Activated CD4-positive, alpha-beta memory T cell treated with anti-CD3 and anti-CD28 coated beads, Interleukin-2, amount 10 ng/mL, durations not matched to agents 7 days and 5 days (primary cell): ENCODE measurements around the gene MEGF11. TPM values are rescaled to one million over a fixed set of nuclear protein-coding genes. Genes with fewer than 3 reads are reported as not detected.
"Not testable (repeated sequence)": the region's sequence is repeated elsewhere in the genome, so short reads cannot be mapped to it uniquely, and the experiment has no call there.

Experiments
- CTCF ChIA-PET: fragments of 350-600 bp; sonication (Branson Sonifier 250); formaldehyde crosslinking; loops from one replicate; lab custom pipeline; 2021; ENCODE audit warnings: antibody characterized with exemption, inconsistent platforms; lab: Charles Lee
- POLR2A ChIA-PET: fragments of 350-600 bp; sonication (Branson Sonifier 250); formaldehyde crosslinking; loops from one replicate; lab custom pipeline; 2021; ENCODE audit warnings: antibody characterized with exemption; lab: Charles Lee
- DNase-seq: peaks from one replicate; pipeline ENCODE4 v3.0.0-alpha.2; 2020
- H3K27ac Mint-ChIP-seq: one replicate; pipeline ENCODE4 v1.8.0; 2021; ENCODE audit warnings: mild to moderate bottlenecking, mixed read lengths
- H3K27me3 Mint-ChIP-seq: one replicate; pipeline ENCODE4 v1.8.0; 2021; ENCODE audit warnings: mixed read lengths
- H3K36me3 Mint-ChIP-seq: one replicate; pipeline ENCODE4 v1.8.0; 2021; ENCODE audit warnings: low read depth, mixed read lengths
- H3K4me1 Mint-ChIP-seq: one replicate; pipeline ENCODE4 v1.8.0; 2021; ENCODE audit warnings: mixed read lengths
- H3K4me3 Mint-ChIP-seq: one replicate; pipeline ENCODE4 v1.8.0; 2021; ENCODE audit warnings: mild to moderate bottlenecking, mixed read lengths
- H3K9me3 Mint-ChIP-seq: one replicate; pipeline ENCODE4 v1.8.0; 2021; ENCODE audit warnings: mixed read lengths
- total RNA-seq, 2 experiments: library from RNA; stranded (reverse); gene quantifications; one replicate each; pipeline ENCODE4 v1.2.3, GENCODE V29; 2021

The MEGF11 gene
- total RNA-seq, 2 experiments from 2014 or later = not detected

GRCh38 chr15:65872596-65872995 lies 381.0 kb downstream of the MEGF11 start:
- H3K4me1 Mint-ChIP-seq = peaks cover 47% of the 10 kb centered on the region

GRCh38 chr15:65871886-65872285 lies 381.7 kb downstream of the MEGF11 start:
- not testable (repeated sequence) for H3K27ac Mint-ChIP-seq, H3K9me3 Mint-ChIP-seq, H3K27me3 Mint-ChIP-seq, H3K4me3 Mint-ChIP-seq, DNase-seq
- Mint-ChIP-seq H3K36me3 (peaks cover 32% of the 10 kb centered on the region), H3K4me1 (peaks cover 43% of the 10 kb centered on the region)
- ChIA-PET CTCF (interaction anchor here (0.7 to 0.9 kb wide), 5 partner anchors 12 to 830 kb away, joined by 3 to 7 read pairs (median 5); partner anchors contain the start of gene SMAD6), POLR2A (interaction anchor here (1.3 kb wide), 1 partner anchor 261 kb away, joined by 3 read pairs; the partner anchor contains the start of gene INTS14)

More at GRCh38 chr15:65872596-65872995, 381.0 kb downstream of the MEGF11 start:
- H3K36me3 Mint-ChIP-seq = peaks cover 37% of the 10 kb centered on the region
- H3K9me3 Mint-ChIP-seq, H3K27me3 Mint-ChIP-seq, H3K27ac Mint-ChIP-seq, DNase-seq, H3K4me3 Mint-ChIP-seq: not testable (repeated sequence)
- ChIA-PET CTCF (interaction anchor here (0.8 kb wide), 1 partner anchor 11 kb away, joined by 3 read pairs; no protein-coding TSS in a partner anchor), POLR2A (interaction anchor here (0.6 to 1.3 kb wide), 2 partner anchors 260 to 262 kb away, joined by 3 read pairs; partner anchors contain the start of gene INTS14)

GRCh38 chr15:65870889-65871533 lies 382.5 kb downstream of the MEGF11 start:
- Mint-ChIP-seq H3K27me3 (peaks cover 2% of the 10 kb centered on the region), H3K4me1 (peaks cover 40% of the 10 kb centered on the region), H3K27ac (peak overlapping the region; percentile 97), H3K36me3 (peaks cover 26% of the 10 kb centered on the region), H3K9me3 (no peaks in the 10 kb centered on the region), H3K4me3 (peak overlapping the region; percentile 100)
- ChIA-PET POLR2A (interaction anchor here (1.2 to 3.2 kb wide), 12 partner anchors 8 to 566 kb away, joined by 3 to 45 read pairs (median 18); partner anchors contain the start of genes DENND4A, INTS14 and RNU5B-1), CTCF (interaction anchor here (0.6 to 3.0 kb wide), 8 partner anchors 8 to 831 kb away, joined by 3 to 15 read pairs (median 6); partner anchors contain the start of genes INTS14 and SMAD6)
- no peak for DNase-seq

- H3K4me3 Mint-ChIP-seq = peak overlapping the region; percentile 100
- peaks cover 2% of the 10 kb centered on the region for H3K27me3 Mint-ChIP-seq
- peak; percentile 36 for DNase-seq
- CTCF ChIA-PET = interaction anchor here (0.9 to 3.0 kb wide), 12 partner anchors 8 to 629 kb away, joined by 3 to 26 read pairs (median 5); partner anchors contain the start of genes DENND4A and INTS14
- POLR2A ChIA-PET = interaction anchor here (0.6 to 3.2 kb wide), 22 partner anchors 9 to 565 kb away, joined by 3 to 45 read pairs (median 8); partner anchors contain the start of genes DENND4A, DPP8, INTS14 and RNU5B-1
- peak overlapping the region; percentile 97 for H3K27ac Mint-ChIP-seq
- no peaks in the 10 kb centered on the region for H3K9me3 Mint-ChIP-seq
- H3K4me1 Mint-ChIP-seq = peaks cover 33% of the 10 kb centered on the region
- H3K36me3 Mint-ChIP-seq = peaks cover 26% of the 10 kb centered on the region
Measured at GRCh38 chr15:65869954-65870871, 383.3 kb downstream of the MEGF11 start.

GRCh38 chr15:65869126-65869953 lies 384.2 kb downstream of the MEGF11 start, which contains the start of gene RAB11A:
TSS of gene RAB11A (plus strand) at chr15:65869491. CDS start at chr15:65869586, 95 bp downstream.
- H3K4me1 Mint-ChIP-seq = peaks cover 30% of the 10 kb centered on the region
- peak; percentile 95 for DNase-seq
- H3K36me3 Mint-ChIP-seq = peaks cover 23% of the 10 kb centered on the region
- H3K4me3 Mint-ChIP-seq = peak within 1 kb of the TSS; percentile 100
- POLR2A ChIA-PET = interaction anchor here (0.6 to 3.2 kb wide), 29 partner anchors 9 to 564 kb away, joined by 3 to 45 read pairs (median 7); partner anchors contain the start of genes DENND4A, DPP8, INTS14 and RNU5B-1
- peak within 1 kb of the TSS; percentile 97 for H3K27ac Mint-ChIP-seq
- CTCF ChIA-PET = interaction anchor here (0.6 to 3.0 kb wide), 17 partner anchors 9 to 630 kb away, joined by 3 to 26 read pairs (median 4); partner anchors contain the start of genes DENND4A and INTS14
- H3K9me3 Mint-ChIP-seq = no peaks in the 10 kb centered on the region
- peaks cover 2% of the 10 kb centered on the region for H3K27me3 Mint-ChIP-seq

- H3K4me3 Mint-ChIP-seq = peak overlapping the region; percentile 100
- CTCF ChIA-PET = interaction anchor here (0.6 to 3.0 kb wide), 16 partner anchors 8 to 336 kb away, joined by 3 to 26 read pairs (median 5); partner anchors contain the start of genes DENND4A and INTS14
- POLR2A ChIA-PET = interaction anchor here (0.7 to 3.2 kb wide), 23 partner anchors 10 to 563 kb away, joined by 3 to 45 read pairs (median 7); partner anchors contain the start of genes DENND4A, DPP8, INTS14 and RNU5B-1
- peaks cover 18% of the 10 kb centered on the region for H3K36me3 Mint-ChIP-seq
- no peaks in the 10 kb centered on the region for H3K9me3 Mint-ChIP-seq
- H3K4me1 Mint-ChIP-seq = peaks cover 30% of the 10 kb centered on the region
- DNase-seq = no peak
- H3K27ac Mint-ChIP-seq = peak overlapping the region; percentile 97
- H3K27me3 Mint-ChIP-seq = peaks cover 2% of the 10 kb centered on the region
Measured at GRCh38 chr15:65868546-65869125, 384.9 kb downstream of the MEGF11 start.

GRCh38 chr15:65867933-65868332 lies 385.6 kb downstream of the MEGF11 start:
- H3K27ac Mint-ChIP-seq, H3K27me3 Mint-ChIP-seq, DNase-seq, H3K9me3 Mint-ChIP-seq, H3K4me3 Mint-ChIP-seq: not testable (repeated sequence)
- POLR2A ChIA-PET = interaction anchor here (1.1 to 3.0 kb wide), 2 partner anchors 35 to 76 kb away, joined by 4 to 31 read pairs; partner anchors contain the start of gene DENND4A
- H3K36me3 Mint-ChIP-seq = peaks cover 17% of the 10 kb centered on the region
- H3K4me1 Mint-ChIP-seq = peaks cover 27% of the 10 kb centered on the region
- CTCF ChIA-PET = interaction anchor here (0.7 to 2.9 kb wide), 3 partner anchors 8 to 226 kb away, joined by 3 to 26 read pairs (median 3); no protein-coding TSS in a partner anchor

- Mint-ChIP-seq H3K27me3 (peaks cover 2% of the 10 kb centered on the region), H3K4me3 (no peak overlapping the region), H3K27ac (no peak overlapping the region), H3K9me3 (no peaks in the 10 kb centered on the region), H3K36me3 (peaks cover 17% of the 10 kb centered on the region), H3K4me1 (peaks cover 25% of the 10 kb centered on the region)
- POLR2A ChIA-PET = interaction anchor here (1.1 kb wide), 1 partner anchor 75 kb away, joined by 4 read pairs; the partner anchor contains the start of gene DENND4A
- CTCF ChIA-PET = interaction anchor here (0.5 to 2.4 kb wide), 3 partner anchors 10 to 257 kb away, joined by 3 to 6 read pairs (median 3); no protein-coding TSS in a partner anchor
- no peak for DNase-seq
Measured at GRCh38 chr15:65867244-65867643, 386.3 kb downstream of the MEGF11 start.

- H3K36me3 Mint-ChIP-seq = no peaks in the 10 kb centered on the region
- no peak for DNase-seq
- H3K4me3 Mint-ChIP-seq = no peak overlapping the region
- H3K4me1 Mint-ChIP-seq = peaks cover 7% of the 10 kb centered on the region
- ChIA-PET POLR2A (interaction anchor here (1.3 to 1.9 kb wide), 2 partner anchors 30 to 642 kb away, joined by 3 to 5 read pairs; partner anchors contain the start of genes RPL4 and ZWILCH), CTCF (interaction anchor here (0.5 to 1.8 kb wide), 26 partner anchors 8 to 692 kb away, joined by 3 to 9 read pairs (median 4); partner anchors contain the start of gene INTS14)
- H3K27ac Mint-ChIP-seq = no peak overlapping the region
- H3K27me3 Mint-ChIP-seq = peaks cover 2% of the 10 kb centered on the region
- no peaks in the 10 kb centered on the region for H3K9me3 Mint-ChIP-seq
Measured at GRCh38 chr15:65863106-65863505, 390.4 kb downstream of the MEGF11 start.

- no peaks in the 10 kb centered on the region for H3K36me3 Mint-ChIP-seq
- CTCF ChIA-PET = interaction anchor here (0.5 to 1.8 kb wide), 25 partner anchors 8 to 692 kb away, joined by 3 to 9 read pairs (median 4); partner anchors contain the start of gene INTS14
- peaks cover 10% of the 10 kb centered on the region for H3K4me1 Mint-ChIP-seq
- peaks cover 2% of the 10 kb centered on the region for H3K27me3 Mint-ChIP-seq
- peak; percentile 71 for DNase-seq
- POLR2A ChIA-PET = interaction anchor here (1.3 to 1.9 kb wide), 2 partner anchors 30 to 642 kb away, joined by 3 to 5 read pairs; partner anchors contain the start of genes RPL4 and ZWILCH
- no peaks in the 10 kb centered on the region for H3K9me3 Mint-ChIP-seq
- no peak overlapping the region for H3K4me3 Mint-ChIP-seq
- H3K27ac Mint-ChIP-seq = no peak overlapping the region
Measured at GRCh38 chr15:65862682-65863081, 390.9 kb downstream of the MEGF11 start.
